HG03571 (cell line): ENCODE results near the gene DEPDC5.
"Not testable (repeated sequence)": the region's sequence is repeated elsewhere in the genome, so short reads cannot be mapped to it uniquely, and the experiment has no call there.

Experiments used
- ATAC-seq: cut with Tn5 transposase; IDR thresholded peaks from one replicate; pipeline ENCODE4 v1.9.1; 2021; ENCODE audit not compliant: unreplicated experiment

DEPDC5 gene

GRCh38 chr22:31813898-31814297, 60.1 kb downstream of the DEPDC5 start:
- ATAC-seq, result not testable (repeated sequence)

GRCh38 chr22:31814942-31815341, 61.1 kb downstream of the DEPDC5 start:
- no peak for ATAC-seq

GRCh38 chr22:31815383-31815814, 61.6 kb downstream of the DEPDC5 start:
- ATAC-seq, result not testable (repeated sequence)

GRCh38 chr22:31816750-31817149, 62.9 kb downstream of the DEPDC5 start:
- no peak for ATAC-seq

GRCh38 chr22:31818481-31819392, 64.9 kb downstream of the DEPDC5 start:
- no peak for ATAC-seq

GRCh38 chr22:31820655-31821054, 66.8 kb downstream of the DEPDC5 start:
- ATAC-seq, result no peak

- no peak for ATAC-seq
These were observed 67.8 kb downstream of the DEPDC5 start for GRCh38 chr22:31821572-31821971.

GRCh38 chr22:31822523-31822922, 68.7 kb downstream of the DEPDC5 start:
- ATAC-seq, result no peak

GRCh38 chr22:31825513-31825912, 71.7 kb downstream of the DEPDC5 start:
- ATAC-seq, result no peak

GRCh38 chr22:31826443-31826842, 72.6 kb downstream of the DEPDC5 start:
- no peak for ATAC-seq

- ATAC-seq, result no peak
These were observed 74.9 kb downstream of the DEPDC5 start for GRCh38 chr22:31828739-31829138.

- ATAC-seq, result no peak
These were observed 75.7 kb downstream of the DEPDC5 start for GRCh38 chr22:31829505-31829904.

- no peak for ATAC-seq
These were observed 76.9 kb downstream of the DEPDC5 start for GRCh38 chr22:31830721-31831070.

GRCh38 chr22:31833930-31834329, 80.1 kb downstream of the DEPDC5 start:
- no peak for ATAC-seq

GRCh38 chr22:31836010-31836409, 82.2 kb downstream of the DEPDC5 start:
- no peak for ATAC-seq

GRCh38 chr22:31838917-31839316, 85.1 kb downstream of the DEPDC5 start:
- ATAC-seq, result no peak

- no peak for ATAC-seq
These were observed 86.2 kb downstream of the DEPDC5 start for GRCh38 chr22:31839986-31840385.

GRCh38 chr22:31840585-31840984, 86.8 kb downstream of the DEPDC5 start:
- ATAC-seq, result no peak

GRCh38 chr22:31841078-31841827, 87.4 kb downstream of the DEPDC5 start:
- no peak for ATAC-seq

GRCh38 chr22:31843526-31843925, 89.7 kb downstream of the DEPDC5 start:
- no peak for ATAC-seq

- no peak for ATAC-seq
These were observed 91.1 kb downstream of the DEPDC5 start for GRCh38 chr22:31844941-31845340.
